ENCODE measurements around the gene ANGPTL2. TPM values are rescaled to one million over a fixed set of nuclear protein-coding genes. Genes with fewer than 3 reads are reported as not detected.

ANGPTL2 gene
- total RNA-seq, 1 experiment from 2014 or later: 0.20 TPM

GRCh38 chr9:127162046-127162863, 39.8 kb upstream of the ANGPTL2 start:
- H3K79me2 ChIP-seq (ENCODE audit: insufficient read depth, low read length): no peaks in the 10 kb centered on the region
- H3K9me3 ChIP-seq (ENCODE audit: control insufficient read depth in 1 of 2, insufficient read depth in 1 of 2, low read depth in 1 of 2, low read length in 2 of 2): no peaks in the 10 kb centered on the region
- H3K9ac ChIP-seq (ENCODE audit: low read length): no peak overlapping the region
- H3K36me3 ChIP-seq (ENCODE audit: control insufficient read depth in 1 of 2, insufficient read depth in 2 of 2, low read length in 2 of 2): no peaks in the 10 kb centered on the region
- intact Hi-C loops (cut with micrococcal nuclease): no loop called here
- no peak overlapping the region for H2AFZ ChIP-seq (ENCODE audit: low read depth, low read length, poor library complexity, severe bottlenecking)
- no TSS peak for BruUV-seq (replicated peaks)
- TF ChIP-seq EZH2 (IDR thresholded peaks at IDR 0.05): no peak
- TF ChIP-seq ATF3 (IDR thresholded peaks at IDR 0.05): no peak
- TF ChIP-seq SP1 (IDR thresholded peaks at IDR 0.05; ENCODE audit: low read depth): no peak
- no peak for TF ChIP-seq CTCF (IDR thresholded peaks at IDR 0.05 in 2 of 3, conservative IDR thresholded peaks at IDR 0.05 in 1 of 3; ENCODE audit: borderline replicate concordance in 1 of 3, insufficient read depth in 1 of 3, low read depth in 2 of 3, low read length in 2 of 3)
- TF ChIP-seq YY1 (IDR thresholded peaks at IDR 0.05; ENCODE audit: extremely low read depth, insufficient replicate concordance, low read depth, low read length): no peak
- no peak for TF ChIP-seq FOSL1 (IDR thresholded peaks at IDR 0.05; ENCODE audit: low read depth)
- no peak for TF ChIP-seq ZBTB33 (IDR thresholded peaks at IDR 0.05; ENCODE audit: extremely low read depth, insufficient replicate concordance, low read length)
- no peak for TF ChIP-seq JUND (IDR thresholded peaks at IDR 0.05)
- TF ChIP-seq ZFX (IDR thresholded peaks at IDR 0.05): no peak
- no peak for TF ChIP-seq SRF (IDR thresholded peaks at IDR 0.05; ENCODE audit: low read depth)
- TF ChIP-seq EGR1 (IDR thresholded peaks at IDR 0.05; ENCODE audit: low read depth): no peak
- no peak for TF ChIP-seq MAX (IDR thresholded peaks at IDR 0.05)
- no peak for TF ChIP-seq CEBPB (IDR thresholded peaks at IDR 0.05; ENCODE audit: low read depth)
- TF ChIP-seq CBX3 (IDR thresholded peaks at IDR 0.05; ENCODE audit: low read depth): no peak
- no peaks in the 10 kb centered on the region for H3K9me2 ChIP-seq (ENCODE audit: insufficient read depth)
- H3K4me2 ChIP-seq (ENCODE audit: low read length): no peak overlapping the region
- DNase-seq (ENCODE audit: low read depth, low spot score) (no peak), ATAC-seq (no peak)
- ChIA-PET POLR2A (no interaction called here), RAD21 (ENCODE audit: low non-redundant PET in 1 of 2, low total read pairs in 2 of 2, uncharacterized antibody in 2 of 2, unreplicated experiment in 2 of 2) (no interaction called here), CTCF (no interaction called here)
- H3K4me3 ChIP-seq (replicated peaks in 1 of 2; ENCODE audit: low read depth in 1 of 2, low read length in 2 of 2): no peak overlapping the region
- H3K27me3 ChIP-seq (ENCODE audit: insufficient read depth, low read length): no peaks in the 10 kb centered on the region
- no peaks in the 10 kb centered on the region for H4K20me1 ChIP-seq (ENCODE audit: insufficient read depth)
- no peak overlapping the region for H3K27ac ChIP-seq (ENCODE audit: low read depth, low read length)
- peaks cover 16 to 37% of the 10 kb centered on the region in 2 experiments for H3K4me1 ChIP-seq (ENCODE audit: control insufficient read depth in 1 of 2, insufficient read depth in 2 of 2, low read length in 2 of 2)

Measured in HCT116 (cell line).